GM21360 (cell line): ENCODE results near the gene YY1.

ENCODE experiments used
- ATAC-seq: cut with Tn5 transposase; IDR thresholded peaks from one replicate; pipeline ENCODE4 v1.9.1; 2021; ENCODE audit warnings: mild to moderate bottlenecking, moderate library complexity; ENCODE audit not compliant: unreplicated experiment

Gene YY1

DNA sequence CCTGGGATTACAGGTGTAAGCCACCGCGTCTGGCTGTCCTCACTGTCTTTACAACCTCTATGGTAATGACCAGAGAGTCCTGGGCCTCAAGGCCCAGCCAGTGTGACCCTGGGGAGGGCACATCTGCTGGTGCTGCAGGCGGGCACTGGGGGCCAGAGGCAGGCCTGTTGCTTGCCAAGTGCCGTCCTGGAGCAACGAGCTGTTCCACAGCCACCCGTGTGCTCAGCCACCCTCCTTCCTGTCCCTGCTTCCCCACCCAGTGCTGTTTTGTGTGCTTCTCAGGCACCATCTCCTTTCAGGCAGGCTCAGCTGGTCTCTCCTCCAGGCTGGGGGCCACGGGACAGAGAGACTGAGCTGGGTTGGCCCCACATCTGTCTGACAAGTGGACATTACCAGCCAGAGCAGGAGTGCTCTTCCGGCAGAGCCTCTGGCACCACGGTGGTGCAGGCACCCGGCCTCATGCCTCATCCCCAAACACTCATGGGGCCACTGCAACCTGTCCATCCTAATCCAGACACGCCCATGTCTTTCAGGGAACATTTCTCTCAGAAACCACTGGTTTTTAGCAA is 93.2 kb downstream of the YY1 start:
- no peak for ATAC-seq
